ENCODE measurements around the gene PYGB.

DNA sequence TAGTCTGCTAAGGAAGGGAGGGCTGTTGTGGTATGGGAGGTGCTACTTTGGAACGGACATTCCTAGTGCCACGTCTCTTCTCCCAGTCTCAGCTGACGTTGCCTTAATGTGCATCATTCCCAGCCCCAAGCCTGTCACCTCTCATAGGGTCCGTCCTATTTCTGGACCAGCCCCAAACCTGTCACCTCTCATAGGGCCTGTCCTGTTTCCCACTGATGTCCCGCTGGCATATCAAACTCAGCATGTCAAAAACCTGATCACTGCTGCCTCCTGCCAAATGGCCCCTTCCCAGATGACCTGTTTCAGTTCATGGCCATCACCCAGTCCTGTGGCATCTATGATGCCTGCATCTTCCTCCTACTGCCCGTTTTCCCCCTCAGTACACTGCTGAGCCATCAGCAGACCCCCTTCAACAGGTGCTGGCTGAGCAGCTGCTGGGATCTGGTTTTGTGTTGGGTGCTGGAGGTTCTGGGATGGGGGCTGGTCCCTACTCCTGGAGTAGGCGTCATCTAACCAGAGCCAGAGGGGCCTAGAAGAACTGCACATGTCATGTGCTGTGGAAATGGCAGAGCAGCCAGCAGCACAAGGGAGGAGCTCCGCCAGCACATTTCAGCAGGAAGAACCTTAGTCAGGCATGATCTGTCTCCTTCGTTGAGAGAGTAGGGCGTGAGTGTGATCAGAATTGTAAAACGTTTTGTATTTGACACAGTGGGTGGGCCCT, 49.1 kb upstream of the PYGB start:
- no peak for TF ChIP-seq CTCF (conservative IDR thresholded peaks at IDR 0.05; ENCODE audit: low read depth, low read length)
- no peak for TF ChIP-seq EZH2 (IDR thresholded peaks at IDR 0.05; ENCODE audit: low read length, unreplicated experiment)
- no peak for TF ChIP-seq EZH2phosphoT487 (IDR thresholded peaks at IDR 0.05; ENCODE audit: borderline replicate concordance, low read length)

All from PC-3 (cell line).